Peyer's patch (tissue), 4 donors: ENCODE data around the gene METRNL.

ENCODE experiments used
- CTCF ChIP-seq, 6 experiments: fragments of 450-650 bp in 4 of 6; fragments of 200-600 bp in 2 of 6; sonication (generic) in 1 of 6; IDR thresholded peaks; one replicate each; pipeline ENCODE4 v1.5.1; 2017 to 2019; ENCODE audit warnings: antibody characterized with exemption in 6 of 6, mild to moderate bottlenecking in 3 of 6, moderate library complexity in 1 of 6
- POLR2A ChIP-seq, 2 donors: fragments of 450-650 bp; IDR thresholded peaks; one replicate each; pipeline ENCODE4 v1.5.1; 2017; ENCODE audit warnings: antibody characterized with exemption in 2 of 2, mild to moderate bottlenecking in 2 of 2, moderate library complexity in 2 of 2

DNA sequence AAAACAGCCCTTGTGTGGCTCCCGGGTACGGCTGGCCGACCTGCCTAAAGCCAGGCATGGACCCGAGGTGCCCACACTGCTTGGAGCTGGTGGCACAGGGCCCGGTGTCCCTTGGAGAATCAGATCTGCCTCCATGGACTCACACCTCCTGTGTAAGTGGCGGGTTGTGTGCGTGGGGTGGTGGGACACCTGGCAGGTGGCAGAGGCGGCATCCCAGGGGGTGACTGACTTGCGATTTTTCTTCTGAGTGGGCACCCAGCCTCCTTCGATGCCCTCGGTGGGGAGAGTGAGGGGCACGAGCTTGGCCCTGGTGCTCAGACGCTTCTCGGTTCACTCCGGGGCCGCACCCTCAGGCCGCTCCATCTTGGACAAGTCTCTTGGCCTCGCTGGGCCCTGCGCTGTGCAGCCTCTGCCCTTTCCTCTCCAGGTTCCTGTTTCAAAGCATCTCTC is 35.8 kb downstream of the METRNL start:
- no peak for TF ChIP-seq CTCF (IDR thresholded peaks at IDR 0.05)
- TF ChIP-seq POLR2A (IDR thresholded peaks at IDR 0.05), result no peak
